ENCODE results near the gene OR4C6. TPM values are rescaled to one million over a fixed set of nuclear protein-coding genes. Genes with fewer than 3 reads are reported as not detected.
A peak's percentile ranks its signal among the peaks of the same experiment; 100 is the strongest.

OR4C6 gene
- total and polyA plus RNA-seq, 7 donors, result not detected

GRCh38 chr11:55697817-55698216 lies 35.8 kb downstream of the OR4C6 start:
- intact Hi-C loops (cut with DNase I), result no loop called here
- no peaks in the 10 kb centered on the region for H3K27me3 ChIP-seq (ENCODE audit: insufficient read depth in 3 of 3, low read length in 2 of 3)
- WGBS, 3 donors, result 66 to 84% (median 68%) methylated on average over 3 of the region's 3 CpGs
- H3K4me3 ChIP-seq, result no peak overlapping the region
- DNase-seq (no peak), ATAC-seq (no peak)
- H3K36me3 ChIP-seq (ENCODE audit: insufficient read depth in 1 of 2, low read depth in 1 of 2), result no peaks in the 10 kb centered on the region
- TF ChIP-seq CTCF (IDR thresholded peaks at IDR 0.05), result no peak
- H3K4me1 ChIP-seq, result no peaks in the 10 kb centered on the region
- no peaks in the 10 kb centered on the region for H3K9me3 ChIP-seq
- H3K27ac ChIP-seq, result no peak overlapping the region

- TF ChIP-seq CTCF (IDR thresholded peaks at IDR 0.05), result no peak
Measured at GRCh38 chr11:55701429-55701828, 39.4 kb downstream of the OR4C6 start.

GRCh38 chr11:55707029-55707428 lies 45.0 kb downstream of the OR4C6 start:
- Histone ChIP-seq H3K27me3 (ENCODE audit: insufficient read depth in 3 of 3, low read length in 2 of 3) (no peaks in the 10 kb centered on the region), H3K36me3 (ENCODE audit: insufficient read depth in 1 of 2, low read depth in 1 of 2) (no peaks in the 10 kb centered on the region), H3K4me1 (no peaks in the 10 kb centered on the region), H3K9me3 (peaks cover 4% of the 10 kb centered on the region), H3K27ac (no peak overlapping the region), H3K4me3 (no peak overlapping the region)
- peak; percentile 21 for TF ChIP-seq CTCF (IDR thresholded peaks at IDR 0.05)
- DNase-seq, result no peak
- no peak for ATAC-seq
- intact Hi-C loops (cut with DNase I), result no loop called here

More at GRCh38 chr11:55701429-55701828, 39.4 kb downstream of the OR4C6 start:
- no peak for DNase-seq
- no peaks in the 10 kb centered on the region for H3K27me3 ChIP-seq (ENCODE audit: insufficient read depth in 3 of 3, low read length in 2 of 3)
- WGBS, 3 donors, result 72 to 82% (median 73%) methylated on average over 4 of the region's 4 CpGs
- H3K27ac ChIP-seq, result no peak overlapping the region
- no peak overlapping the region for H3K4me3 ChIP-seq
- H3K36me3 ChIP-seq (ENCODE audit: insufficient read depth in 1 of 2, low read depth in 1 of 2), result no peaks in the 10 kb centered on the region
- ATAC-seq, result no peak
- H3K4me1 ChIP-seq, result no peaks in the 10 kb centered on the region
- peaks cover 4% of the 10 kb centered on the region for H3K9me3 ChIP-seq
- intact Hi-C loops (cut with DNase I), result no loop called here

DNA sequence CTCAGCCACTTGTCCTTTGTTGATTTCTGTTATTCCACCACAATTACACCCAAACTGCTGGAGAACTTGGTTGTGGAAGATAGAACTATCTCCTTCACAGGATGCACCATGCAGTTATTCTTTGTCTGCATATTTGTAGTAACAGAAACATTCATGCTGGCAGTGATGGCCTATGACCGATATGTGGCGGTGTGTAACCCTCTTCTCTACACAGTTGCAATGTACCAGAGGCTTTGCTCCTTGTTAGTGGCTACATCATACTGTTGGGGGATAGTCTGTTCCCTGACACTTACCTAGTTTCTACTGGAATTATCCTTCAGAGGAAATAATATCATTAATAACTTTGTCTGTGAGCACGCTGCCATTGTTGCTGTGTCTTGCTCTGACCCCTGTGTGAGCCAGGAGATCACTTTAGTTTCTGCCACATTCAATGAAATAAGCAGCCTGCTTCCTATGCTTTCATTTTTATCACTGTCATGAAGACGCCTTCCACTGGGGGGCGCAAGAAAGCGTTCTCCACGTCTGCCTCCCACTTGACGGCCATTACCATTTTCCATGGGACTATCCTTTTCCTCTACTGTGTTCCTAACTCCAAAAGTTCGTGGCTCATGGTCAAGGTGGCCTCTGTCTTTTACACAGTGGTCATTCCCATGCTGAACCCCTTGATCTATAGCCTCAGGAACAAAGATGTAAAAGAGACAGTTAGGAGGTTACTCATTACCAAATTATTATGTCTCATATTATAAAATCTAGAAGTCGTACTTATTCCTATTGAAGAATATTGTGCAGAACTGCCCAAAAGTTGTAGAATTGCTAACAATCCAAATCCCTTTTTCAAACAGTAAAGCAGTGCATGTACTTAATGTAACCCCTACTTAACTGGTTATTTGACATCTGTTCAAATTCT lies 53.2 kb downstream of the OR4C6 start:
- no peak overlapping the region for H3K27ac ChIP-seq
- no peaks in the 10 kb centered on the region for H3K4me1 ChIP-seq
- 22 to 31% (median 31%) methylated on average over 10 of the region's 10 CpGs for WGBS, 3 donors
- no peaks in the 10 kb centered on the region for H3K36me3 ChIP-seq (ENCODE audit: insufficient read depth in 1 of 2, low read depth in 1 of 2)
- no peak overlapping the region for H3K4me3 ChIP-seq
- no peak for DNase-seq
- no peak for TF ChIP-seq CTCF (IDR thresholded peaks at IDR 0.05)
- intact Hi-C loops (cut with DNase I), result no loop called here
- H3K9me3 ChIP-seq, result no peaks in the 10 kb centered on the region
- no peak for ATAC-seq
- no peaks in the 10 kb centered on the region for H3K27me3 ChIP-seq (ENCODE audit: insufficient read depth in 3 of 3, low read length in 2 of 3)

Other genes starting within 250 kb of the OR4C6 start
- not detected for gene OR4C15, start 107.7 kb upstream of the OR4C6 start, total RNA-seq
- gene OR4C15, start 107.7 kb upstream of the OR4C6 start, polyA plus RNA-seq, result not detected
- gene OR4C16, start 90.1 kb upstream of the OR4C6 start, total RNA-seq, result not detected
- gene OR4C16, start 90.1 kb upstream of the OR4C6 start, polyA plus RNA-seq, result not detected
- gene OR4C11, start 54.6 kb upstream of the OR4C6 start, total RNA-seq, result not detected
- not detected for gene OR4C11, start 54.6 kb upstream of the OR4C6 start, polyA plus RNA-seq
- gene OR4P4, start 27.1 kb upstream of the OR4C6 start, total RNA-seq, result not detected
- not detected for gene OR4P4, start 27.1 kb upstream of the OR4C6 start, polyA plus RNA-seq
- gene OR4S2, start 13.9 kb upstream of the OR4C6 start, total RNA-seq, result not detected
- gene OR4S2, start 13.9 kb upstream of the OR4C6 start, polyA plus RNA-seq, result not detected
- gene OR5D13, start 111.2 kb downstream of the OR4C6 start, total RNA-seq, result not detected
- not detected for gene OR5D13, start 111.2 kb downstream of the OR4C6 start, polyA plus RNA-seq
- gene OR5D14, start 133.4 kb downstream of the OR4C6 start, total RNA-seq, result not detected
- not detected for gene OR5D14, start 133.4 kb downstream of the OR4C6 start, polyA plus RNA-seq
- gene OR5L1, start 149.2 kb downstream of the OR4C6 start, total RNA-seq, result not detected
- not detected for gene OR5L1, start 149.2 kb downstream of the OR4C6 start, polyA plus RNA-seq
- gene OR5D18, start 157.4 kb downstream of the OR4C6 start, total RNA-seq, result not detected
- not detected for gene OR5D18, start 157.4 kb downstream of the OR4C6 start, polyA plus RNA-seq
- gene OR5L2, start 165.0 kb downstream of the OR4C6 start, total RNA-seq, result not detected
- gene OR5L2, start 165.0 kb downstream of the OR4C6 start, polyA plus RNA-seq, result not detected
- not detected for gene OR5D16, start 176.6 kb downstream of the OR4C6 start, total RNA-seq
- gene OR5D16, start 176.6 kb downstream of the OR4C6 start, polyA plus RNA-seq, result not detected
- not detected for gene TRIM51, start 221.1 kb downstream of the OR4C6 start, total RNA-seq
- gene TRIM51, start 221.1 kb downstream of the OR4C6 start, polyA plus RNA-seq, result not detected

Data from psoas muscle (tissue), 8 donors.